Heart right ventricle (tissue), 16 donors: ENCODE data around the gene SPTLC2. TPM values are rescaled to one million over a fixed set of nuclear protein-coding genes. Genes with fewer than 3 reads are reported as not detected.

Experiments used
- ATAC-seq, 8 donors: fragments of 200-7000 bp; cut with Tn5 transposase; one replicate each; pipeline ENCODE4 v1.9.1; 2020; ENCODE audit warnings: mild to moderate bottlenecking in 8 of 8, moderate library complexity in 8 of 8, moderate number of reproducible peaks in 1 of 8
- DNase-seq, 2 donors: peaks; one replicate each; pipeline ENCODE4 v3.0.0-alpha.2; 2020
- H3K27ac ChIP-seq, 10 donors: fragments of 200-600 bp; sonication (generic) in 2 of 10; one replicate each; pipeline versions ENCODE4 v1.5.0 to v1.8.0; 2020 to 2022; ENCODE audit warnings: mild to moderate bottlenecking in 3 of 10
- H3K27me3 ChIP-seq, 7 donors: fragments of 200-600 bp; one replicate each; pipeline ENCODE4 v1.8.0; 2021 to 2022; ENCODE audit warnings: mild to moderate bottlenecking in 2 of 7
- H3K36me3 ChIP-seq, 9 donors: fragments of 200-600 bp; sonication (generic) in 1 of 9; one replicate each; pipeline versions ENCODE4 v1.5.0 to v1.8.0; 2020 to 2022; ENCODE audit warnings: mild to moderate bottlenecking in 2 of 9
- H3K4me1 ChIP-seq, 9 donors: fragments of 200-600 bp; sonication (generic) in 1 of 9; one replicate each; pipeline versions ENCODE4 v1.5.0 to v1.8.0; 2020 to 2022; ENCODE audit warnings: mild to moderate bottlenecking in 4 of 9
- H3K4me3 ChIP-seq, 10 donors: fragments of 200-600 bp; sonication (generic) in 2 of 10; one replicate each; pipeline versions ENCODE4 v1.5.0 to v1.8.0; 2020 to 2022; ENCODE audit warnings: mild to moderate bottlenecking in 7 of 10, moderate library complexity in 2 of 10
- H3K9me3 ChIP-seq, 11 donors: fragments of 200-600 bp in 10 of 11; sonication (generic) in 2 of 11; one replicate each; pipeline versions ENCODE4 v1.5.0 to v1.8.0; 2013 to 2022; ENCODE audit warnings: mild to moderate bottlenecking in 2 of 11, control low read depth in 1 of 11, moderate library complexity in 1 of 11
- CTCF ChIP-seq, 9 donors: fragments of 200-600 bp; sonication (generic) in 2 of 9; IDR thresholded peaks; one replicate each; pipeline versions ENCODE4 v1.5.0 to v1.8.0; 2021 to 2022; ENCODE audit warnings: antibody characterized with exemption in 9 of 9, mild to moderate bottlenecking in 5 of 9, moderate library complexity in 1 of 9
- whole genome bisulfite sequencing, 2 donors: extraction: QIAGEN DNeasy Blood & Tissue Kit; methylation state at CpG; one replicate each; pipeline ENCODE4 v1.1.7; 2013; ENCODE audit warnings: inconsistent platforms in 1 of 2; 5-methylcytosine and 5-hydroxymethylcytosine counted together
- intact Hi-C, 10 donors: fragments of 100-400 bp; cut with DNase I; formaldehyde crosslinking; loops; one replicate each; pipeline versions ENCODE4 v1.11.1 to v1.14.2; 2022
- polyA plus RNA-seq, 2 donors: library from polyadenylated mRNA; stranded (reverse); fragments of 200-250 nt; gene quantifications; one replicate each; pipeline ENCODE4 v1.2.3, GENCODE V29; 2013
- total RNA-seq, 10 donors: library from RNA; stranded (reverse); fragmentation: NEBNext Ultra II Directional in 3 of 10; extraction: Animal tissue kit (Norgen Biotek cat#: 25700) in 3 of 10; gene quantifications; one replicate each; pipeline versions ENCODE4 v1.2.1 to v1.2.4, GENCODE V29; 2021 to 2023
- donor health status: Arrhythmogenic right ventricular cardiomyopathy.
- donor health status: ischemic (EF 13 %, LVEDD 7.1; RV severe dilation, severe dysfunction).
- donor health status: healthy with polysubstance abuse.
- donor health status: DM: no; HTN: yes; CAD: no.
- donor health status: DM: no; HTN: no; CAD: no.
- donor health status: ischemic (EF 25% LVEDD 6.9; RV normal size, moderate dysfunction).
- donor health status: ischemic (EF 25% LVEDD 5.7; RV mildly dilated, moderate dysfunction).
- donor health status: healthy.
- donor health status: DM: yes; HTN: yes; CAD: no.
- donor health status: Ischemic cardiomyopathy.
- donor health status: ischemic (EF 35%, LVEDD 5.7; RV mildly dilated, moderate dysfunction).
- donor health status: nonischemic (EF 11% LVEDD 7.7; RV severe dilation, severe dysfunction).
- donor health status: DM: yes; HTN: yes; CAD: no.
- donor health status: PGD.
- donor health status: ischemic (EF 29% LVEDD 5.4; RV normal size, mild dysfunction).
- donor health status: nonischemic (EF 23%, LVEDD 6.1; RV moderate dilation, normal function).

Gene SPTLC2
- total and polyA plus RNA-seq, 12 donors, result 4.7 to 23.5 (median 12.7) TPM

- 35 to 39% methylated on average over 4 of the region's 4 CpGs for WGBS, 2 donors
- H3K4me3 ChIP-seq, result peak overlapping the region in 7 of 10 donors; percentile 13 to 27 (median 13)
- H3K9me3 ChIP-seq, result no peaks in the 10 kb centered on the region
- H3K27ac ChIP-seq, result peak overlapping the region in 7 of 10 donors; percentile 12 to 76 (median 56)
- peaks cover 0 to 27% (median 0%) of the 10 kb centered on the region in 9 donors for H3K36me3 ChIP-seq
- peak in 4 of 8 donors; percentile 41 to 68 (median 48) for ATAC-seq
- TF ChIP-seq CTCF (IDR thresholded peaks at IDR 0.05), result no peak
- H3K27me3 ChIP-seq, result no peaks in the 10 kb centered on the region
- peaks cover 5 to 86% (median 46%) of the 10 kb centered on the region in 9 donors for H3K4me1 ChIP-seq
- no peak for DNase-seq
- intact Hi-C loops, result no loop called here
Observed at GRCh38 chr14:77580964-77581505, 35.4 kb downstream of the SPTLC2 start.

- ATAC-seq, result peak in 2 of 8 donors; percentile 31 to 35
- Histone ChIP-seq H3K36me3 (peaks cover 0 to 32% (median 0%) of the 10 kb centered on the region in 9 donors), H3K27ac (peak overlapping the region in 7 of 10 donors; percentile 12 to 76 (median 56)), H3K9me3 (no peaks in the 10 kb centered on the region), H3K4me1 (peaks cover 5 to 83% (median 46%) of the 10 kb centered on the region in 9 donors), H3K4me3 (peak overlapping the region in 5 of 10 donors; percentile 13 to 27 (median 15)), H3K27me3 (no peaks in the 10 kb centered on the region)
- TF ChIP-seq CTCF (IDR thresholded peaks at IDR 0.05), result no peak
- 96 to 97% methylated on average over 4 of the region's 4 CpGs for WGBS, 2 donors
- intact Hi-C loops, result no loop called here
- no peak for DNase-seq
Observed at GRCh38 chr14:77580477-77580876, 36.0 kb downstream of the SPTLC2 start.

GRCh38 chr14:77579780-77580179, 36.7 kb downstream of the SPTLC2 start:
- H3K36me3 ChIP-seq, result peaks cover 0 to 39% (median 0%) of the 10 kb centered on the region in 9 donors

GRCh38 chr14:77579065-77579464, 37.4 kb downstream of the SPTLC2 start:
- TF ChIP-seq CTCF (IDR thresholded peaks at IDR 0.05), result no peak
- intact Hi-C loops, result no loop called here
- 84 to 90% methylated on average over 2 of the region's 2 CpGs for WGBS, 2 donors
- Histone ChIP-seq H3K27ac (peak overlapping the region in 1 of 10 donors; percentile 8), H3K4me3 (no peak overlapping the region), H3K9me3 (peaks cover 0 to 1% (median 0%) of the 10 kb centered on the region in 11 donors), H3K36me3 (peaks cover 0 to 44% (median 0%) of the 10 kb centered on the region in 9 donors), H3K27me3 (no peaks in the 10 kb centered on the region), H3K4me1 (peaks cover 5 to 68% (median 37%) of the 10 kb centered on the region in 9 donors)
- DNase-seq (no peak), ATAC-seq (no peak)

More at GRCh38 chr14:77579780-77580179, 36.7 kb downstream of the SPTLC2 start:
- TF ChIP-seq CTCF (IDR thresholded peaks at IDR 0.05), result no peak
- DNase-seq, result no peak
- no peak for ATAC-seq
- intact Hi-C loops, result no loop called here
- Histone ChIP-seq H3K4me3 (no peak overlapping the region), H3K27ac (peak overlapping the region in 1 of 10 donors; percentile 8), H3K4me1 (peaks cover 5 to 76% (median 44%) of the 10 kb centered on the region in 9 donors), H3K27me3 (no peaks in the 10 kb centered on the region), H3K9me3 (no peaks in the 10 kb centered on the region)
- 48 to 68% methylated on average over 1 of the region's 1 CpG for WGBS, 2 donors
